Omental fat pad (tissue), 4 donors: Measurements from ENCODE around the gene CTSC. TPM values are rescaled to one million over a fixed set of nuclear protein-coding genes. Genes with fewer than 3 reads are reported as not detected.

Source experiments
- ATAC-seq: fragments of 150-250 bp; one replicate; pipeline ENCODE4 v1.9.1; 2016; ENCODE audit warnings: mild to moderate bottlenecking, moderate library complexity; ENCODE audit not compliant: low FRiP score
- DNase-seq: peaks from one replicate; pipeline ENCODE4 v3.0.0-alpha.2; 2019; ENCODE audit warnings: low spot score
- total RNA-seq, 4 donors: library from RNA; depleted of rRNA; stranded (reverse); fragments of >200 nt; gene quantifications; one replicate each; pipeline ENCODE4 v1.1.0, GENCODE V29; 2016
- TF ChIP-seq, protein P1 (sequence below), 3 donors: fragments of 450-650 bp; IDR thresholded peaks; one replicate each; pipeline ENCODE4 v1.5.1; 2016 to 2017; ENCODE audit warnings: antibody characterized with exemption in 3 of 3, mild to moderate bottlenecking in 3 of 3, moderate library complexity in 2 of 3

Gene CTSC
- total RNA-seq, 4 donors from 2014 or later, result 136 to 234 (median 166) TPM

DNA sequence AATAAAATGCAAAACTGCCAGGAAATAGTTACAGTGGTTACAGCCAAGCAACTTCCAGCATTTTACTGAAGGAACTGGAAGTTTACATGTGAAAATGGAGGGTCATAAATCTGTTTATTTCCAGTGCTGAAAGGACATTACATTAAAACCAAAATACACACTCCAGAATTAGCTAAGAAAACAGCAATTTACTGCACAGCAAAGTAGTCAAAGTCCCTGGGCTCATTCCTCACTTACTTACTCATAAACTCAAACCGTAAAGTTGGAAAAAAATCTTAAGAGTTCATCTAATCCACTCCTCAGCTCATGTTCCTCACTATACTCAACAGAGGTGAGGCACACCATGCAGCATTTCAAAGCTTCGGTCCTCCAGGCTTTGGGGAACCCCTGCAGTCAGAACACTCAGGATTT, 17.4 kb downstream of the CTSC start:
- TF ChIP-seq, protein P1, sequence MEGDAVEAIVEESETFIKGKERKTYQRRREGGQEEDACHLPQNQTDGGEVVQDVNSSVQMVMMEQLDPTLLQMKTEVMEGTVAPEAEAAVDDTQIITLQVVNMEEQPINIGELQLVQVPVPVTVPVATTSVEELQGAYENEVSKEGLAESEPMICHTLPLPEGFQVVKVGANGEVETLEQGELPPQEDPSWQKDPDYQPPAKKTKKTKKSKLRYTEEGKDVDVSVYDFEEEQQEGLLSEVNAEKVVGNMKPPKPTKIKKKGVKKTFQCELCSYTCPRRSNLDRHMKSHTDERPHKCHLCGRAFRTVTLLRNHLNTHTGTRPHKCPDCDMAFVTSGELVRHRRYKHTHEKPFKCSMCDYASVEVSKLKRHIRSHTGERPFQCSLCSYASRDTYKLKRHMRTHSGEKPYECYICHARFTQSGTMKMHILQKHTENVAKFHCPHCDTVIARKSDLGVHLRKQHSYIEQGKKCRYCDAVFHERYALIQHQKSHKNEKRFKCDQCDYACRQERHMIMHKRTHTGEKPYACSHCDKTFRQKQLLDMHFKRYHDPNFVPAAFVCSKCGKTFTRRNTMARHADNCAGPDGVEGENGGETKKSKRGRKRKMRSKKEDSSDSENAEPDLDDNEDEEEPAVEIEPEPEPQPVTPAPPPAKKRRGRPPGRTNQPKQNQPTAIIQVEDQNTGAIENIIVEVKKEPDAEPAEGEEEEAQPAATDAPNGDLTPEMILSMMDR (IDR thresholded peaks at IDR 0.05), result no peak
- ATAC-seq (no peak), DNase-seq (no peak)

DNA sequence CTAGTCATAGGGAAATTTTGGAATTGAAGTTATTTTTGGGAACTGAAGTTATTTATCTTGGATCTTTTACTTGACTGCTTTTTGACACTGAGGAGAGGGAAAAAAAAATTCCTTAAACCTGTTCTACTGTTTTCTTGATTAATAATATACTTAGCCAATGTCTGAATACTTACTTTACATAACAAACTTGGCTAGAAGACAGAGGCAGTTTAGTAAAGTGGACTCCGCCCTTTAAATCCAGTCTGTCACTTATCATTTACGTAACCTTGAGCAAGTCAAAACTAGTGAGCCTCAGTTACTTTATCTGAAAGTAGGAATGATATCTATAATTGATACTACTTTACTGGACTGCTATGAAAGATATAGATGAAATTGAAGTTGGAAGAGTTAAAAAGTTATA, 19.5 kb downstream of the CTSC start:
- TF ChIP-seq, protein P1 (IDR thresholded peaks at IDR 0.05), result no peak
- no peak for DNase-seq
- ATAC-seq, result no peak

DNA sequence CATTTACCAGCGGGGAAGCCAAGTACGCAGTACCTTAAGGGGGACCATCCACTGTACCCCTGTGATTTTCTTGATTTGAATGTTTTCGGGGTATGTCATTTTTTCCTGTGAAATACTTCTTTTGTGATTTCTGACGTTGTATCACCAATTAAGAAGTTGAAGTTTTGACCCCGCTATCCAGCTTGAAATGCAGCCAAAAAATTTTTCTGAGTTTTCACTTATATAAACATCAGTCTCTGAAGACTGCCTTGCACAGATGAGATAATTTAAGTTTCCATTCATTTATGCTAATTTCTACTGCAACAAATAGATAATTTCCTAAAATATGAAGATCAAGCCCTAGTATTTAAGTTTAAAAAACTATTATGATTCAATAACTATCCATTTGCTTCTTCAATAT, 20.0 kb downstream of the CTSC start:
- DNase-seq (no peak), ATAC-seq (no peak)
- TF ChIP-seq, protein P1 (IDR thresholded peaks at IDR 0.05), result no peak

DNA sequence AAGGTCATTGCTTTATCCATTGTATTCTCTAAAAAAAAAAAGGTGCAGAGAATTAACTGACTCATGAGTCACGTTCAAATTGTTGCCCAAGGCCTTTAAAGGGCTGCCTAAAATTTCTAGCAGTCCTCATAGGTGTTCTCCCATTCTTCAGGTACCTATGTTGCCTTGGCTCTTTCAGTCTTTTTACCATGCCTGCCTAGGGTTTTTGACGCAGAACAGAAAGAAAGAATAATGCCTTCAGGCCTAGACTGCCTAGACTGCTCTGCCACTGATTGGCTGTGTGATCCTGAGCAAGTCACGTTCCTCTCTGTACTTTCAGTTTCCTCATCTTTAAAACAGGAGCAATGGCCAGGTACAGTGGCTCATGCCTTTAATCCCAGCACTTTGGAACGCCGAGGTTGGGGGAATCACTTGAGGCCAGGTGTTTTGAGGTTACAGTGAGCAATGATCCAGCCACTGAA, 21.5 kb downstream of the CTSC start:
- DNase-seq, result no peak
- TF ChIP-seq, protein P1 (IDR thresholded peaks at IDR 0.05), result no peak
- no peak for ATAC-seq

DNA sequence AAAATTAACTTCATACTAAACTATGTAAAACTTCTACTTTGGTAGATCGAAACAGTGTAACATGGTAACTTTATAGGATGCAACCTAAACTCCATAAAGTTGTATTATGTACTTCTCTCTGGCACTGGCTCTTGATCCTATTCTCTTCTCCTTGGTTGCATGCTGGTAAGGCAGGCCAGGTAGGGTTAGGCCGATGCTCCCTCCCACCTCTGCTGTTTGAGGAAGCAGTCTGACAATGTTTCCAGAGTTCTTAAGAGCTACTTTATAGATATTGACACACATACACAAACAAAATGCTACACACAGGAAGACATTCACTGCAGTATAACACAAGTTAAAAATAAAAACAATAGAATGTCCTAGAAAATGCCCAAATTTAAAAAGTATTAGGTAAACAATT, 22.5 kb downstream of the CTSC start:
- DNase-seq (no peak), ATAC-seq (no peak)
- TF ChIP-seq, protein P1 (IDR thresholded peaks at IDR 0.05), result no peak

DNA sequence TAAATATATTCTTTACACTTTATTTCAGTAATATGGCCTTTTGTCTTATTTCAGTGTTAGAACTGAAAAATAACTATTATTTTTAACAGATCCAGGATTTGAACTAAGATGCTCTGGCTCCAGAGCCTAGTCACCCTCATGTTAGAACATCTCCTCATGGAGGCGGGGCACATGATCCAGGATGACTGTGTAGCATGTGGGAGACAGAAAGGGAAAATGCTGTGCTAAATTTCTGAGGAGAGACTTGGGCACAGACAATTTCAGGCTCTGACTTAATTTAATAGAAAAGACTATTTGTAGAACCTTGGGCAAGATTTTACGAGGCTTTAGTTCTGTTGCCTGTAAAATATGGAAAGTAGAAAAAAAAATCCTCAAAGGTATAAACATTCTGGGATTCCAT, 24.1 kb downstream of the CTSC start:
- TF ChIP-seq, protein P1 (IDR thresholded peaks at IDR 0.05), result no peak
- no peak for DNase-seq
- no peak for ATAC-seq

DNA sequence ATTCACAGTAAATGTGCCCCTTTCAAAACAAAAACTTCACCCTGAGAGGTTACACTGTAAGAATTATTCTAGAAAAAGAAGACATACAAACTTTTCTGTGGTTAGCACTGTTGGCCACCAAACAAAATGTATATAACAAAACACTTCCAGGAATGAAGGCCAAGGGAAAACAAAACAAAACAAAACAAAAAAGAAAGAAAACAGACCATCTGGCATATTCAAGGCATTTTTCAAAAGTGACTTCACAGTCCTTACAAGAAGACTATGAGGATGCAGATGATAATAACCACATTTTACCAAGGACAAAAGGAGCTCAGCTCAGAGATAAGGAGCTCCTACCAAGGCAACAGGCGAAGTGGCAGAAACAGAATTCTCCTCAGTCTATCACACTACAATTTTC, 24.9 kb downstream of the CTSC start:
- TF ChIP-seq, protein P1 (IDR thresholded peaks at IDR 0.05), result no peak
- DNase-seq, result no peak
- no peak for ATAC-seq
